SIG-M5 (cell line): ENCODE measurements around the gene PPP1R3G.

Experiments
- DNase-seq: peaks from one replicate; lab custom pipeline; 2025; lab: John Stamatoyannopoulos, UW

PPP1R3G gene

DNA sequence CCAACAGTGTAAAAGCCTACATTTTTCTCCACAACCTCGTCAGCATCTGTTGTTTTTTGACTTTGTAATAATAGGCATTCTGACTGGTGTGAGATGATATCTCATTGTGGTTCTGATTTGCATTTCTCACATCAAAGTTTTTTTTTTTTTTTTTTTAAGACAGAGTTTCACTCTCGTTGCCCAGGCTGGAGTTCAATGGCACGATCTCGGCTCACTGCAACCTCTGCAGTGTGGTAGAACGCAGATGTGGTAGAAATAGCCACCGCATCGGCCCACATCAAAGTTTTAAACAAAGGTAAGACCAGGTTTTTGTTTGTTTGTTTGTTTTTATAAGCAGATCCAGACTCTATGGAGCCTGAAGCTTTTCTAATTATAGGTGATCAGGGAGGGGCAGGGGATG lies 12.7 kb upstream of the PPP1R3G start:
- DNase-seq, result no peak

DNA sequence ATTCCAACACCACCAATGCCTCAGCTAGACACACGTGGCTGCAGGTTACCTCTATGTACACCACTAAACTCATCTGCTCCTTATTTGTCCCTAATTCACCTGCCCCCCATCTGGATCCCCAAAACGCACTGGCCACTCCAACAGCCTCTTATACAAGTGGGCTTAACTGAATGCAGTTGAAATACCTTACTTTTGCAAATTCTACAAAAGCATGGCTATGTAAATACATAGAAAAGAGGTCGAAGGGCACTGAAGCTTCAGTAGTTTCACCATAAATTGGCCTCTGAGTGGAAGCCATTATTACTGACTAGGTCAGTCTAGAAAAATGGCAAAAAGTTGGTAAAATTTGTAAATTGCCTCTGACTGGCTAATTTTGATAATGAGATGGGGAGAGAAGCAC lies 11.1 kb upstream of the PPP1R3G start:
- no peak for DNase-seq

DNA sequence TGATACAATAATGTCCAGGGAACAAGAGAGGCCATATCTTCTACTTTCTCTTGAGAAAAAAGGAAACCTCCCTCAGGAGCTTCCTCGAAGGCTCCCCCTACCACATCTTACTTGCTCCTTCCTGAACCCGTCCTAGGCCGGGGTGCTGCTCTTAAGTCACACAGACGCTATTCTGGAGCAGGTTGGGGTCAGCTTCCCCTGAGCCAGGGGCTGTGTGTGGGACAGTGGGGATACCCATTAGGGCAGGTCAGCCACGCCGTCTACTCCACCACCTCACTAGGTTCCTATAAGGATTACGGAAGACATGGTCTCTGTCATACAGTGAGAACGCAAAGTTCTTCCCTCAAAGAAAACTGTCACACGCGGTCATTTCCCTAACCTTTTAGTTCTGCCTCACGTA lies 8.2 kb upstream of the PPP1R3G start:
- no peak for DNase-seq

DNA sequence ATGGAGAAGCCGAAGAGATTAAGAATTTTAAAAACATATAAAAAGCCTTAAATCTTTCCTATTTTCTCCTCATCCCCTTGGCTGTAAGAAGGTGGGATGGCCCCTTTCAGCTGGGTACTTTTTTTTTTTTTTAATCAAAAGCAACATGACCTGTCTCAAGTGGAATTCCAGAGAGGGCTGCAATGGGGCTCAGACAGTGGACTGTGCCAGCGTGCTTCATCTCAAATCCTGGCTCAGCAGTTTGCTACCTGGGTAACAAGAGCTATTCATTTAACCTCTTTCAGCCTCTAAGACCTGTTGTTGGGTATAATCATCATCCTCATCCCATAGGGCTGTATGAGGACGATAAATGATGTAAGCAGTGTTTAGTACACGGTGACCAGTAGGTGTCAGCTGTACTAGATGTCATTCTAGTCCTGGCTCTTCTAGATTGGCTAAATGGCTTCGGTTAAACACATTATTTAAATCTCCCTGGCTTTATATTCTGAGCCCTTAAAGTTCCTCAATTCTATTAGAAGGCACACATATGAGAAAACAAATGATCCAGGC lies 6.9 kb upstream of the PPP1R3G start:
- DNase-seq, result no peak

DNA sequence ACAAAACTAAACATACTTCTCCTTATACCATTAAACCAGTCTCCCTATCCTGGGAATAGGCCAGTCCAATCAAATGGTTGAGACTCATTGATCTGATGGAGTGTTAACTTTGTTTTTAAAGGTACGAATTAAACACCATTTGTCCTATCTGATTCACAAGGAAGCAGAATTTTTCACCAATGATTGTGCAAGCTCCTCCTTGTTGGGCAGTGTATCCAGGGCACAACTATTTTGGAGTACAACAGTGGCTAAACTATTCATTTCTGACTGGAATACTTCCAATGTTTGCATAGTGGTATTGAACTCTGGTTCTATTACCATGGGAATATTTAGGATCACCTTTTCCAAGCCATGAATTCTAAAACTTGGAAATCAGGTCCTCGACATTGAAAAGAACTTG lies 5.4 kb upstream of the PPP1R3G start:
- DNase-seq, result no peak

DNA sequence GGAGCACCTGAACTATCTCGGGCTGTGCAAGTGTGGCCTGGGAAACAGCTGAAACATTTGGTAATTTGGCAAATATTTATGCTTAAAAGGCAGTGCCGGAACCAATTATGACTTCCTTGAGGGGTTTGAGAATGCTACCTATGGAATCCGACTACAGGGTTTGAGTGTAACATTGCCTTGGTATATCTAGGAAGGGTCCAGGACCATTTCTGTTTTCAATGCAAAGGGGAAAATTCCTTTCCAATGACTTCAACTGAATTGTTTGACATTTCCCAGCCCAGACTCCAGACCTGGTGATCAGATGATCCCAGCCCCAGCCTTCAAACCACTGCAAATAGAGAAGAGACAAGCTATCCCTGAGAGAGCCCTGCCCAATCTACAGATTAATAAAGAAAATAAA lies 4.6 kb upstream of the PPP1R3G start:
- no peak for DNase-seq

DNA sequence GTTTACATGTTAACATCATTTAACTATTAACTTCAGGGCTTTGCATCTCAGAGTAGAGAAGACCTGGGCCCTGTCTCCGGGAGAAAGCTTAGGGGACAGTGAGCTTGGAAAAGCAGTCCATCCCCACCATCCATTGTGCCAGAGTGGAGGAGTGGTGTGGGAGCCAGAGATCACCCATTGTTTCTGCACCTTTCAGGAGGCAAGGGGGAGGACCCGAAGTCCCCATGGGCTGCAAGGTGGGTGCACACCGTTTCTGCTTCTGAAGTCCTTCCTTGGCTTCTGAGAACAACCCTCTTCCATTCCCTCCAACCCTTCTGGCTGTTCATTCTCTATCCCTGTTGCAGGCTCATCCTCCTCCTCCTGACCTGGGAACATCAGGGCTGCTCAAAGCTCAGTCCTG lies 4.0 kb upstream of the PPP1R3G start:
- DNase-seq, result no peak

DNA sequence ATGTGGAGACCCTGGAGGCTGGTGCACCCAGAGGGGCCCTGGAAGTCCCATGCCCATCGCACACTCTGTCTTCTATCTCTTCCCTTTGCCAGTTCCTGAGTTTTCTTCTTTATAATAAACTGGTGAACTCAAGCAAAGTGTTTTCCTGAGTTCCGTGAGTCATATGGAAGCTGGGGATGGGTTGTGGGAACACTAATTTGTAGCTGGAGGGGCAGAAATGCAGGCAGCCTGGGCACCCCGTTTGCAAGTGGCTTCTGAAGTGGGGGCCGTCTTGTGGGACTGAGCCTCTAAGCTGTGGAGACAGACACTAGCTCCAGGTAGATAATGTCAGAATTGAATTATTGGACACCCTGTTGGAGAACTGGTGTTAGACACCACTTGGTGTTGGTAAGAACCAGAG lies 3.2 kb upstream of the PPP1R3G start:
- DNase-seq, result no peak

DNA sequence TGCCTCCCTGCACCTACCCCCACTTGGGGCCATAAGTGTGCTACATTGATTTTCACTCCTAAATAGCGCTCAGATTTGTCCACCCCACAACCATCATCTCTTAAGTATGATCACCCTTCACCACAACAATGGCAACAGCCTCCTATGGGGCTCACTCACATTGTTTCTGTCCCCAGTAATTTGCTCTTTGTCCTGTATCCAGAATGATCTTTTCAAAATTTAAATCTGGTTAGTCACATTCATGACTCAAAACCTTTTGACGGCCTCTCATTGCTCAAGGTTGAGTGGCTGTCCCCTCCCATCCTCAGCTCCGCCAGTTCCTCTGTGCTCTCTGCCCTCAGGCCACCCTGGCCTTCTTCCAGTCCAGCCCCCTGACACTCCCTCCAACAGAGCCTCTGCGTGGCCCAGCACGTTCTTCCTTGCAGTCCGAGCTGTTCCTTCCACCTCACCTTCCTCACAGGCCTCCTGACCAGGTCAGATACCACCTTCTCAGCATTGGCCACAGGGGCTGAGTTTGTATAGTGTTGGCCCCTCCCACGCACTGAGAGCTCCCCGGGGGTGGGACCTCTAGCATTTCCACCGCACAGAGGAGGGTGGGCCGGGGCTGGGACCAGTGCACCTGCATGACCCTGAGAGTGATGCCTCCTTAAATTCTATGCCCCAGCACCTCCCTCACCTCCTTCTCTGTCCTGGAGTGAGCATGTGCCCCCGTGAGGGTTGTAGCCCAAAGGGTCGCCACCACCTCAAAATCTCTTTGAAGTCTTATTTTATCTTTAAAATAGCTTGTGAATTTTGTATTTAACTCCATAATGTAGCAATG lies 2.4 kb upstream of the PPP1R3G start:
- no peak for DNase-seq

DNA sequence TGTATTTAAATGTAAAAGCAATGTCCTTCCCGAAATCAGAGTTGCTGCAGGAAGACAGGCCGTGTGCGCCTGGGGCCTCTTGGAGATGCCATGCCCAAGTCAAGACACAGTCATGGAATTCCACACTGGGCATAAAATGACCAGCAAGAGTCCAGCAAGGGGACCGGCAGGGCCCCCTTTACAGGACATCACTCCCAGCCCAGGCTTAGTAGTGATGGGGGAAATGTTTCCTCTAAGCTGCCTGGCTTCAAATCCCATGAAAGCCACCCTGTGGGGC lies 1.9 kb upstream of the PPP1R3G start:
- DNase-seq, result no peak

DNA sequence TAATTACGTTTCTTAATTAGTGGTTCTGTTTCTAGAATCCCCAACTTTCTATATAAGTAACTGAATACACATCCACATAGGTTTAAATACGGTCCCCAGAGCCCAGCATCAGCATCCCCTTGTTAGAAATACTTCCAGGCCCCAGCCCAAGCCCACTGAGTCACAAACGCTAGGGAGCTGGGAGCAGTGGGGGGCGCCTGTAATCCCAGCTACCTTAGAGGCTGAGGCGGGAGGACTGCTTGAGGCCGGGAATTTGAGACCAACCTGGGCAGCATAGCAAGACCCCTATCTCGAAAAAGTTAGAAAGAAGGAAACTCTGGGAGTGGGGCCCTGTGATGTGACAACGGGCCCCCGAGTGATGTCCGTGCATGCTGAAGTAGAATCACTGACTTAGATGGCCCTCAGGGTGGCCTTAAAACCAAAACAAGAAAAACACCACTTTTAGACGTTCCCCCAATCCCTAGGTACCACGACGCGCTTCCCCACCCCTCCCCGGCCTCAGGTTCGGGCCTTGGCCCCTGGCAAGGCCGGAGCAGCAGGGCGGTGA lies 1.3 kb upstream of the PPP1R3G start:
- no peak for DNase-seq

DNA sequence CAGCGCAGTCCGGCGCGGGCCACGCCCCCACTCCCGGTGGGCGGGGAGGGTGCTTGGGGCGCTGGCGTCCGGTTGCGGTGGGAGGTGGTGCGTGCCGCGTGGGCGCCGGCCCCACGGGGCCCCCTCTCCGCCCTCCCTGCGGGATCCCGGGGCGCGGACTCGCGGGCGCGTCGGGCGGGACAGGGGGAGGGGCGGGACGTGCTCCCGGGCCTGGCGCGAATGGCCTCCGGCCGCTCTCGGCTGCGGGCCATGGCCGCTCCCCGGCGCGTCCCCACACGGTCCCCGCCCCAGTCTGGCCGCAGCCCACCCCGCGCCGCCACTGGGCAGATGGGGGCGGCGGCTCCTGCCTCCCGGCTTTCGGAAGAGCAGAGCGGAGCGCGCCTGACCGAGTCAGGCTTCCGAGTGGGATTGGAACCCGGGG lies 771 bp upstream of the PPP1R3G start:
- DNase-seq, result no peak

DNA sequence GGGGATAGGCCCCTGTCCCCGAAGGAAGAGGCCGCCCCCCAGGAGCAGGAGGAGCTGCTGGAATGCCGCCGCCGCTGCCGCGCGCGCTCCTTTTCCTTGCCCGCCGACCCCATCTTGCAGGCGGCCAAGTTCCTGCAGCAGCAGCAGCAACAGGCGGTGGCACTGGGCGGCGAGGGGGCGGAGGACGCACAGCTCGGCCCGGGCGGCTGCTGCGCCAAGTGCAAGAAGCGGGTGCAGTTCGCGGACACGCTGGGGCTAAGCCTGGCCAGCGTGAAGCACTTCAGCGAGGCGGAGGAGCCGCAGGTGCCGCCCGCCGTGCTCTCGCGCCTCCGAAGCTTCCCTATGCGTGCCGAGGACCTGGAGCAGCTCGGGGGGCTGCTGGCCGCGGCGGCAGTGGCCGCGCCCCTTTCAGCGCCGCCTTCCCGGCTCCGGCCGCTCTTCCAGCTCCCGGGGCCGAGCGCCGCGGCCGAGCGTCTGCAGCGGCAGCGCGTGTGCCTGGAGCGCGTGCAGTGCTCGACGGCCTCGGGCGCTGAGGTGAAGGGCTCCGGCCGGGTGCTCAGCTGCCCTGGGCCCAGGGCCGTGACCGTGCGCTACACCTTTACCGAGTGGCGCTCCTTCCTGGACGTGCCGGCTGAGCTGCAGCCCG lies 630 bp downstream of the PPP1R3G start:
- no peak for DNase-seq

DNA sequence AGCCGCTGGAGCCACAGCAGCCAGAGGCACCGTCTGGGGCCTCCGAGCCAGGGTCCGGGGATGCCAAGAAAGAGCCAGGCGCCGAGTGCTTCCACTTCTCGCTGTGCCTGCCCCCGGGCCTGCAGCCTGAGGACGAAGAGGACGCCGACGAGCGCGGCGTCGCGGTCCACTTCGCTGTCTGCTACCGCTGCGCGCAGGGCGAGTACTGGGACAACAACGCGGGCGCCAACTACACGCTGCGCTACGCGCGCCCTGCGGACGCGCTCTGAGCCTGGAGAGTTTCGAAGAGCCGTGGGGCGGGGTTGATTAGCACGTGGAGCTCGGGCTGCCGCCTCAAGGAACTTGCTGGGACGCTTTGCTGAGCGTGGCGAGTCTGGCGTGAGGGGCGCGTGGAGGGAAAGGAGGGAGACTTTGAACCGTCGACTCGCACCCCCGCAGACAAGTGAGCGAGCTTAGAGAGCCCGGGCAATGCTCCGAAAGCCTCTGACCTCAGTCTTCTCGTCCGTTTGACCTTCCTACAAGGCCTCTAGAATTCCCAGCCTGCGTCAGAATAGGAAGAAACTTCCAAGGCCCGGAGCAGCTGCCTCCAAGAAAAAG lies 1.3 kb downstream of the PPP1R3G start:
- DNase-seq, result no peak

DNA sequence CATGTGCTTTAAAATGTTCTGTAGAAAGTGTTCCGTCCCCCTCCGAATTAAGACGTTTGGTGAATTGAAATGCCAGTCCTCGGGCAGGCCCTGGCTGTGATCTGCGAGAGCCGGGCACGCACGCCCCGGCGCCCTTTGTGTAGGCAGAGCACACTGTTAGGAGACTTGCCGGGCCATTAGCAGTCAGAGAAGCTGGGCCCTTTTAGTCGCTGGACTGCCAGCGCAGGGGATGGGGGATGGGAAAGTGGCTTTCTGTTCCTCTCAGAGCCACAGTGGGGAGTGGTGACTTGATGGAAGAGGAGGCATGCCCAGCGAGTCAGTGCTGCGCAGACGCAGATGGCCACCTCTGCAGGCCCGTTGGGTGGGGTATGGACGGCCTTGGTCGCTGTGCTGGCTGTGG lies 2.2 kb downstream of the PPP1R3G start:
- no peak for DNase-seq

DNA sequence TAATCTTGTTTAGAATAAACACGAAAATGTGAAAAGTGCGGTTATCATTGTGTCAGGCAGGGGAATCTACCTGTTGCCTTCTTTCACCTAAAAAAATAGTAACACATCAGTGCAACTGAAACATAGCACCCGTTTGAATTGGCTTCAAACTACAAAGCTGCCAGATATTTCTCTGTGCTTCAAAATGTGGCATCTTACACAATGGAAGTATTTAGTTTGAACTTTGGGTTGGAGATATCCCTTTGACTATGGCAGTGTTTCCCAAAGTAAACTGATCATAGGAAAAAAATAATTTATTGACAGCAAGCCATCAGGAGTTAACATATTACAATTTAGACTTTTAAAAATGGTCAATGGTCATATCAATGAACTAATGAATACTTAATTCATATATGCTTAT lies 3.6 kb downstream of the PPP1R3G start:
- DNase-seq, result no peak

DNA sequence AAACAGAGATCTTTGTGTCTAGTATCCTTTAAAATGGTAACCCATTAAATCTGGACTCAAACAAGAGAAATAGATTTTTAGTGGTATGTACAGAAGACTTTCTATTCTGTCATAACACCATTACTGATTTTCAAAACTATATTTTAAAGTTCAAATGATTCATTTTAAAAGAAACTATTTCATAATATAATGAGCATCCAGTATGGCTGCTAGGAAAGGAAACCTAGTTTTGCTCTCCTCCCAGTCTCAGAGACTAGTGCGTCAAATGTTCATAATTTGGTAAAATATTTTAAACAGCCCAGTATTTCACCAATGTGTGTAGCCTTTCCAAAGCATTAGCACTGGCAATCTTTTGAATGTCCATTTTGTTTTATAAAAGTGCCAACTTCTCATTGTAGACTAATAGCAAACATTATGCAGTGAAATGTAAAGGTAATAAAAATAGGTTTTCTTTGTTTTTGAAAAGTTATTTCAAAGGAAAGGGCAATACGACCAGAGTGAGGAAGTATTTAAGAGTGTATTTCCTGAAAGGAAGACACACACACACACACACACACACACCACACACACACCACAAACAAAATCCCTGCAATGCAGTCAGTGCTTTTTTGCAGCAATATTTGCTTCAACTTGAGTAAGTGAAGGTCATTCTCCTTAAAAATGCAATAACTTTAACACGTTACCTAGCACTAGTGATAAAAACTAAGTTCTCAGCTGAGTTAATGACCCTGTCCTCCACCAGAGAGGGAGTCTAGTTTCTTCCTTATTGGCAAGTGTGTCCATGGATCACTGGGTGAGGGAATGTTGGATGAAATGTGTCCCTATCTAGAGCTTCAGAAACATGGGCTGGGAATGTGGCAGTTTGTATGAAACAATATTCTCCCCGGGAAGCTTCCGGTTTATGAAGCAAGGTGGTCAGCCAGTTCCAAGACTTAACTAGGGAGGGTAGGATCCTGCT lies 4.6 kb downstream of the PPP1R3G start:
- no peak for DNase-seq

DNA sequence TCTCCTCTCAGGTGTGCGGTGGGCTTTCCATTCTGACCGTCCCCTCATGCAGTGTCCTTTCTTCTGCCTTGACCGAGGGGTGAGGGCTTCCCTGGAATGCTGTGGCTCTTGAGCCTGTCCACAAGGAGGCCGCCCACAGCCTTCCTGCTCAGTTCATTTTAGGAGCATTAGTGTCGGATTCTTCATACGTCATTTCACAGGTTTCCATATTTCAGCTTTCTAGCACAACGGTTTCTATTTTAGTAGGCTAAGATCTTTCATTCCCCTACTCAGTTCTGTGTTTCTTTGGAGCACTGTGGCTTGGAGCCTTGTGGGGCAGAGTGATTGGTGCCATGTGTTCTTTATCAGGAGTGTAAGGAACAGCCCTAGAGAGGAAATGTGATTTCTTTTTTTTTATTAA lies 5.5 kb downstream of the PPP1R3G start:
- no peak for DNase-seq

DNA sequence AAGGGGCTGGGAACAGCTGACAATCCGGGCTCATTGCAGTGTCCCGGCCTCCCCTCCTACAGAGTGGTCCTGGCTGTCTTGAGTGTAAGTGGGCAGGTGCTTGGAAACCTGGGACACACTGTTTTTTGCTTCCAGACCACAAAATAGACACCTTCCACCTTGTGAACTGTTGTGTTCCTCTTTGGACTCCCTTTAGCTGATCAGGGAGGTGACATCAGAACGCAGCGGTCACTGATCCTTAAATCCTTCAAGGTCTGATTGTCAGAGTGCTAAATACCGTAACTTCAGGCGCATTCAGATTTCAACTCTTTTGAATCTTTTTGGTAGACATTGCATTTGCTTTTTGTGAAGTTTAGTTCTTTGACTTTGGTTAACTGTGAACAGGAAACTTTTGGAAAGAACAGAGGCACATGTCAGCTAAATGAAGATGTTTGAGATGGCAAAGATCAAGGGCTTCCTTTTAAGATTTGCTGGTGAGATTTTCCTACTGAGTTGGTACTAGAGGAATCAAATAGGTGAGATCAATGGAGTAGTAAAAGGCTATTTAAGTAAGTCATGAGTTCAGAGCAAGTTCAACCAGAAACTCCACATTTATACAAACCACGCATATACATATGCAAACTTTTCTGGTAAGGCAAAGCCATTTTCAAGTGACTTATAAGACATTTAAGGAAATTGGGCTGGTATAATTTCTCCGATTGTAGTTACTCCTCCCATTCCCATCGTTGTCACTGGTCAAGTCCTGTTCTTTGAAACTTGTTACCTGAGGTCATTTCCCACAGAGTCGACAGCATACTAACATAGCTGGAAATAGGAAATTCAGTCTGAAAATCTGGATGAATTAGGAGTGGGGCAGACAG lies 6.3 kb downstream of the PPP1R3G start:
- no peak for DNase-seq

DNA sequence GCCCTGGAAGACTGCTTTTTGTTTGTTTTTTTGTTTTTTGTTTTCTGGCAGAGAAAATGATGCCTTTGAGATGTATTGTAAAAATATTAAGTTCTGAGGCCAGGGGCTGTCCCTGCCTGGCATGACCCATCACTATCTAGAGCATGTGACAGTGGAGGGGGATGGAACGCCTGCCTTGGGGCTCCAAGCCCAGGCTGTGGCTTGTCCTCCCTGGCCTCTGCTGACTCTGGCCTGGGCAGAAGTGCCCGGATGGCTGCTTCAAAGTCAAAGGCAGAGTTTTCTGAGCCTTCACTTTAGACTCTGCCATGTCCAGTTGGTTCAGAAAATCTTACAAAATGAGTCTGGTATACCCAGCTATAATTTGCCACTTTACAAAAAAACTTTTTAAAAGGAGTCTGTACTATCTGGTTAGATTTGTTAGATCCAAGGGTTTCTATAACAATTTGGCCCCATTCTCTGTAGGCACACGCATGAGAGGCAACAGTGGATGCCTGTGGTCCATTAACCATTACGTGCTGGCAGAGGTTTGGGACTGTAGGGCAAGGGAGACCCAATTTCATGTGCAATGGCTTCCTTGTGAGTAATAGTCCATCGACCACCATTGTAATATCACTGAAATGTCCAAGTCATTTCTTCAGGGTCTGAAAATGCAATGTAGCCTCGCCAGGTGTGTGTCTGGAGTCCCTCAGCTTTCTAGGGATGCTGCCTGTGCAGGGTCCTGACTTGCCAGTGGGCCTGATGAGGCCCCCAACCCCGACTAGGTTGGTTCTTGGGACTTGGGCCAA lies 8.3 kb downstream of the PPP1R3G start:
- no peak for DNase-seq
